Fibroblast of lung (primary cell): ENCODE measurements around the gene ARID3A.

ENCODE experiments used
- CTCF ChIP-seq, 2 donors: IDR thresholded peaks in 1 of 2; conservative IDR thresholded peaks in 1 of 2; 1 replicate in 1 of 2; 2 replicates in 1 of 2; pipeline ENCODE4 v1.5.1; 2011 to 2012; ENCODE audit warnings: low read length in 2 of 2, control low read depth in 1 of 2, inconsistent platforms in 1 of 2, low read depth in 1 of 2, mild to moderate bottlenecking in 1 of 2
- EZH2 ChIP-seq: IDR thresholded peaks from 2 replicates; pipeline ENCODE4 v1.5.1; 2012; ENCODE audit warnings: low read length, control low read depth, mild to moderate bottlenecking; ENCODE audit errors: missing control alignments

- TF ChIP-seq CTCF (conservative IDR thresholded peaks at IDR 0.05 in 1 of 2, IDR thresholded peaks at IDR 0.05 in 1 of 2; ENCODE audit: low read depth in 1 of 2, low read length in 2 of 2) = no peak
- no peak for TF ChIP-seq EZH2
These were observed 68.1 kb downstream of the ARID3A start for GRCh38 chr19:993831-994393.
